GM19193 (cell line): ENCODE measurements around the gene SAMD13.

ENCODE experiments used
- POLR2A ChIP-seq: IDR thresholded peaks from 4 replicates; pipeline ENCODE4 v1.6.1; 2011; ENCODE audit not compliant: insufficient read depth, insufficient read length; ENCODE audit errors: extremely low read depth

SAMD13 gene

DNA sequence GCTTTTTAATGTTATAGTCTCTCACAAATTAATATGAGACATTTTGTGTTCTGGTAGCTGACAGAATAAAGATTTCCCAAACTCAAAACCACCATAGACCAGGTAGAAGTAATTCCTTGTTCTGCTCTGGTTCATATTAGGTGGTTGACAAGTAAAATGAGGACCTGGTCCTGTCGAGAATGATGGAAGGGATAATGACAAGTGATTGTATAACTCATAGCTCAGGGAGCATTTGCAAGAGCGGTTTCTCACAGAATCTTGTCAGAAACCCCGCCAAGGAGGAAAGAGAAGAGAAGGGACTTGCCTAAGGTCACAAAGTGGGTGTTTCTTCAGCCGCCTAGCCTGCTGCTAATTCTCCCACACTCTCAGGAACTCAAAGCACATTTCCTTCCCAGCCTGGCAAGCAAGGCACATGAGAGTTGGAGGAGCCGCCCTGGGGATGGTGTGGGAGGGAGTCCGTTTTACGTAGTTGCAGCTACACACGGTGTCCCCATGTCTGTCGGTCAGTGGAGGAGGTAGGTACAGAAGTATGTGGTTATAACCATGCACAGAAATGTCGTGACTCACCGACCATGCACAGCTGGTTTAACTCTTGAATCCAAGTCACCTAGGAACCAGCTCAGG is 46.5 kb downstream of the SAMD13 start:
- TF ChIP-seq POLR2A = no peak

DNA sequence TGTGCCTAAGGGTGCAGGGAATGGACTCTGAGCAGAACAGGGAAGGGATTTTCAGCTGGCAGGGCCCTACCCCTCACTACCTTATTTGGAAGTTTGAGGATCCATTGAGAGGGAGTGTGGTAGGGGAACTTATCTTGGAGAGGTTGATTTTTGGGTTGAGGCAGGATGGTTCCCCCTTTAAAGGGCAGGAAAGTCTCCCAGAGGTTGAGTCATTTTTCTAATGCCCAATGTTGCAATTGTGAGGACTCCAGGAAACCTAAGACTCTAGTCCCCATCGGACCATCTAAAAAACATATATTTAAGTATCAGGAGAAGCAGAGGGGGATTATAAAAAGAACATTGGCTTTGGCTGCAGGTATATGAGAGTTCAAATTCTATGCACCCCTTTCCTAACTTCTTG is 47.3 kb downstream of the SAMD13 start:
- TF ChIP-seq POLR2A = no peak

GRCh38 chr1:84350104-84350503 is 48.6 kb downstream of the SAMD13 start:
- TF ChIP-seq POLR2A = no peak

GRCh38 chr1:84350550-84350949 is 49.0 kb downstream of the SAMD13 start:
- no peak for TF ChIP-seq POLR2A

GRCh38 chr1:84352298-84353106 is 51.0 kb downstream of the SAMD13 start:
- TF ChIP-seq POLR2A = no peak

GRCh38 chr1:84353695-84354094 is 52.2 kb downstream of the SAMD13 start:
- no peak for TF ChIP-seq POLR2A

DNA sequence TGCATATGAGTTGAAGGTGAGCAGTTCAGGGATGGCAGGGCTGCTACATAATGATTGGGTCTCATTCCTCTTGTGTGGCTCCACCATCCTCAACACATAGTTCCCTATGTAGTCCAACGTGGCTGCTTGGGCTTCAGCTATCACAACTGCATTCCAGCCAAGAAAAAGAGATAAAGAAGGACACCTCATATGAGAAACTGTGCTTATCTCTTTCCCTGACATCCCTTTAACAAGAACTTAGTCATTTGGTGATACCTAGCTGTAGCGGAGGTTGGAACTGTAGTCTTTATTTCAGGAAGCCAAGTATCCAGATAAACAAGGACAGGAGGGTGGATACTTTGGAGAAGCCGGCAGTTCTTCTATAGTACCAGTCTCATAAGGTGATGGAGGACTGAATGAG is 54.0 kb downstream of the SAMD13 start:
- TF ChIP-seq POLR2A = no peak

GRCh38 chr1:84356881-84357280 is 55.4 kb downstream of the SAMD13 start:
- TF ChIP-seq POLR2A = no peak

DNA sequence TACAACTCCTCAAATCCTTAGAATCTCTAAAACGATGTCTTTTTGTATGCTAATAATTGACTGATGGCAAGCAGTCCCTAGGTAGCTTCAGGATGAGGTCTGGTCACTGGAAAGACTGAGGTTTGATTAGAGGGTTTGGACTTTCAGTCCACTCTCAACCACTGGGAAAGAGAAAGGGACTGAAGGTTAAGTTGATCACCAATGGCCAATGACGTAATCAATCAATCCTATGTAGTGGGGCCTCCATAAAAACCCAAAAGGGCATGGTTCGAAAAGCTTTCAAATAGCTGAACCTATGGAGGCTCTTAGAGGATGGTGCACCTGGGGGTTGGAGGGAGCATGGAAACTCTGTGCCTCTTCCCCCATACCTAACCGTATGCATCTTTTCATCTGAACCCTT is 57.2 kb downstream of the SAMD13 start:
- no peak for TF ChIP-seq POLR2A

DNA sequence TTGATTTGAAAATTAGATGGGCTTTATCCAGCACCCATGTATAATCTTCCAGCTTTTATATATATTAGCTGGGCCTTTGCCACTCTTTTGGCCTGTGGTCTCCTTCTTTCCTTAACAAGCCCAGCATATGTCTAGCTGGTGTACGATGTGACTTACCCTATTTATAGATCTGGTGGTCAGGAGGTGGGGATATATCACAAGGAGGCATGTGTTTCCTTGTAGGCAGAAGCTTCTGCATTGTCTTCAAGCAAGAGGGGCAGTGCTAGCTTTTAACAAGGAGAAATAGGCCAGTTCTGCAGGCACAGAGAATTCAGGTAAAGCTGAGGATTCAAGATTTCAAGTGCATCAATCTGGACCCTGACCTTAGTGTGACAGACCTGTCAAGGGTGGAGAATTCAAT is 58.8 kb downstream of the SAMD13 start:
- no peak for TF ChIP-seq POLR2A

- no peak for TF ChIP-seq POLR2A
These were observed 60.3 kb downstream of the SAMD13 start for GRCh38 chr1:84361796-84362195.

GRCh38 chr1:84363019-84363418 is 61.5 kb downstream of the SAMD13 start:
- TF ChIP-seq POLR2A = no peak

- no peak for TF ChIP-seq POLR2A
These were observed 62.1 kb downstream of the SAMD13 start for GRCh38 chr1:84363622-84364021.

DNA sequence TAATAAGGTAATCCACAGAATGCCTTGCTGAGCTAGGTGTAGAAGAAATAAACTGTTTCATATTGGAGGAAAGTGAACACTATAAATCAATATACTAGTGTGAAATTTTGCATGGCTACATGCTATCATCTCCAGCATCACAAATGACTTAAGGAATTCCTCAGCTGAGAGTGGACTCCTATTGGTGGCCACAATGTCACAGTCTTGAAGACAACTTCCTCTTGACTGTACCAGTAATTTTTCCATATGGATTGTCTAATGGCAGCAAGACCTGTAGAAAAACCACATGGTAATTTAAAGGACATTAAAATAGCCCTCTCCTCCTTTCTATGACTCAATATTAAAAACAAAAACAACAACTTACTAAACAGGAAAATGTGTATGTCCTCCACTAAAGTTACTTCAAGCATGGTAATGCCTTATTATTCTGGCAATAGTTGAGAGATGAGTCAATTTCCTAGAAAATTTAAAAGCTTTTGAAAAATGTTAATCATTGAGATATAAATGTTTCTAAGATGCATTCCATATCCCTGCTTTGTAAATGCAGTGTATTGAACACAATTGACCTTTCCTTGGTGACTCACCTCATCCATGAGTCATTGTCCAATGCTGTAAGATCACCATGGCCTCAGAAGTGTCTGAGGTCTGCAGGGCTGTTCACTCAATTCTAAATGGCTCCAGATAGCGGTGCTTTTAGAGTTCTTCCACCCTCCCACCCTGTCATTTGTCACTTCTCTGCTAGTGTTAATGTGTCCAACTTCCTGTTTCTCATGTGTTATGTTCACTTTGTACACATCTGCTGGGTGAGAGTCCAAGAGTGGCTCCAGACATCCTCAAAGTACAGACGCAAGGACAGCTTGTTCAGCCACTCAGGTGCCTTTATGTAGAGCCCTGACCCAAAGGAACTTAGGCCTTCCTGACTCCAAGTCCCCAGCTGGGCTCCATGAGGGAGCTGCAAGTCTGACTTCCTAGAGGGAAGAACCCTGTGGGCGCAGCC is 64.0 kb downstream of the SAMD13 start:
- no peak for TF ChIP-seq POLR2A

DNA sequence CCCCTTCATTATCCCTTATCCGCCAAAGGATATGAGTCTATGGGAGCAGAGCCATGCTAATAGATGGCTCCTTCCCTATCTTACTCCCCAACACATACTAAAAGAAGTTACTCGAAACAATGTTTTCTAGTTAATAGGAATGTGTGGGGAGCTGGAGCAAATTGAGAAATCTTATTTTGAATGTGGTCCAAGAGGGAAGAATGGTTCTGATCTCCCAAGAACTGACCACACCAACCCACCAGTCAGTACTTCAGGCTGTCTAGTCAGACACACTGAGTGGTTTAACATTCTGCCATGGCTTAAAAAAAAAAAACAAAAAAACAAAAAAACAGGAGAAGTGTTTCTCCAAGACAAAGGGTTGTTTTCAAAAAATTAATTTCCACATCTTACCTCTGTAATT is 65.3 kb downstream of the SAMD13 start:
- TF ChIP-seq POLR2A = no peak
